Measurements from ENCODE around the gene GARIN5B. TPM values are rescaled to one million over a fixed set of nuclear protein-coding genes. Genes with fewer than 3 reads are reported as not detected.
"Not testable (repeated sequence)": the region's sequence is repeated elsewhere in the genome, so short reads cannot be mapped to it uniquely, and the experiment has no call there.

GARIN5B gene
- total RNA-seq, 1 donor from 2014 or later: not detected

- peaks cover 1% of the 10 kb centered on the region for H3K36me3 ChIP-seq (ENCODE audit: control insufficient read depth, insufficient read depth, low read length)
- TF ChIP-seq, protein P1, sequence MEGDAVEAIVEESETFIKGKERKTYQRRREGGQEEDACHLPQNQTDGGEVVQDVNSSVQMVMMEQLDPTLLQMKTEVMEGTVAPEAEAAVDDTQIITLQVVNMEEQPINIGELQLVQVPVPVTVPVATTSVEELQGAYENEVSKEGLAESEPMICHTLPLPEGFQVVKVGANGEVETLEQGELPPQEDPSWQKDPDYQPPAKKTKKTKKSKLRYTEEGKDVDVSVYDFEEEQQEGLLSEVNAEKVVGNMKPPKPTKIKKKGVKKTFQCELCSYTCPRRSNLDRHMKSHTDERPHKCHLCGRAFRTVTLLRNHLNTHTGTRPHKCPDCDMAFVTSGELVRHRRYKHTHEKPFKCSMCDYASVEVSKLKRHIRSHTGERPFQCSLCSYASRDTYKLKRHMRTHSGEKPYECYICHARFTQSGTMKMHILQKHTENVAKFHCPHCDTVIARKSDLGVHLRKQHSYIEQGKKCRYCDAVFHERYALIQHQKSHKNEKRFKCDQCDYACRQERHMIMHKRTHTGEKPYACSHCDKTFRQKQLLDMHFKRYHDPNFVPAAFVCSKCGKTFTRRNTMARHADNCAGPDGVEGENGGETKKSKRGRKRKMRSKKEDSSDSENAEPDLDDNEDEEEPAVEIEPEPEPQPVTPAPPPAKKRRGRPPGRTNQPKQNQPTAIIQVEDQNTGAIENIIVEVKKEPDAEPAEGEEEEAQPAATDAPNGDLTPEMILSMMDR (IDR thresholded peaks at IDR 0.05; ENCODE audit: insufficient read depth, low read length, poor library complexity, severe bottlenecking): no peak
- DNase-seq (ENCODE audit: low read depth): no peak
- no peaks in the 10 kb centered on the region for H3K27me3 ChIP-seq (ENCODE audit: control insufficient read depth, insufficient read depth, low read length)
- H3K4me3 ChIP-seq (ENCODE audit: low read depth, low read length): peak overlapping the region; percentile 92
Measured at GRCh38 chr19:55406826-55407549, 43.9 kb upstream of the GARIN5B start.

- no peaks in the 10 kb centered on the region for H3K27me3 ChIP-seq (ENCODE audit: control insufficient read depth, insufficient read depth, low read length)
- H3K4me3 ChIP-seq (ENCODE audit: low read depth, low read length): peak overlapping the region; percentile 92
- DNase-seq (ENCODE audit: low read depth): no peak
- H3K36me3 ChIP-seq (ENCODE audit: control insufficient read depth, insufficient read depth, low read length): peaks cover 3% of the 10 kb centered on the region
- TF ChIP-seq, protein P1 (IDR thresholded peaks at IDR 0.05; ENCODE audit: insufficient read depth, low read length, poor library complexity, severe bottlenecking): no peak
Measured at GRCh38 chr19:55406091-55406825, 43.2 kb upstream of the GARIN5B start.

DNA sequence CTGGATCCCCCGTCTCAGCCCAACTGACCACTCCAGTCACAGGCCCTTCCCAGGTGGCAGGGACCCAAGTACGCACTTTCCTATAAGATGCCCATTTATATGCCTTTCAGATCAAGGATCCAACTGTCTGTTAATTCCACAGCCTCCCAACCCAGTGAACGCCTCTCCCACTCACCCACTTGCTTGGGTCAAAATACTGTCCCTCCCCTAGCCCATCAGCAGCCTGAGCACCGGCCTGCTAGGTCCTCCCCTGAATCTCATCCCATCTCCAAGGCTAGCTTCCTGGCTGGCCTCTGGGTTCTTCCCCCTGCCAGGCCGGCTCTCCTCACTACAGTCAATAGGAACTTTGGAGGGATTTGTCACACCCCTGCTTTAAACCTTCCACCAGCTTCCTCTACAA is 42.6 kb upstream of the GARIN5B start:
- no peaks in the 10 kb centered on the region for H3K27me3 ChIP-seq (ENCODE audit: control insufficient read depth, insufficient read depth, low read length)
- no peak for DNase-seq (ENCODE audit: low read depth)
- H3K4me3 ChIP-seq (ENCODE audit: low read depth, low read length): peak overlapping the region; percentile 92
- TF ChIP-seq, protein P1 (IDR thresholded peaks at IDR 0.05; ENCODE audit: insufficient read depth, low read length, poor library complexity, severe bottlenecking): no peak
- peaks cover 3% of the 10 kb centered on the region for H3K36me3 ChIP-seq (ENCODE audit: control insufficient read depth, insufficient read depth, low read length)

DNA sequence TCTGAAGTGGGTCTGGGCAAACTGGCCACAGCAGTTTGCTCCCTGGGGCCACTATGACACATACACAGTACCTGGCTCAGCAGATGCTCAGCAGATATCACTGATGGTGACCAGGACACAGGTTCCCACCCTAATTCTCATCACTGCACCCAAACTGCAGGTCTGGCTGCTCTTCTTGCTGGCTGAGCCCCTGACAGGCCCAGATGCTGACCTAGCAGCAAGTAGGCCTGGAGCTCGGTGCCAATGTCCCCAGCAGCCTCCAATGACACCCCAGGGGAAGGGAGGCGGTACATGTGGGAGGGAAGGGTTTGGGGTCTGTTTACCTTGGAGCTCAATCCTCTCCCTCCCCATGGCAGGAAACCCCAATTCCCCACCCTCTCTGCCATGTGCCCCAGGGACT is 39.4 kb upstream of the GARIN5B start:
- Histone ChIP-seq H3K4me3 (ENCODE audit: low read depth, low read length) (no peak overlapping the region), H3K36me3 (ENCODE audit: control insufficient read depth, insufficient read depth, low read length) (peaks cover 3% of the 10 kb centered on the region), H3K27me3 (ENCODE audit: control insufficient read depth, insufficient read depth, low read length) (no peaks in the 10 kb centered on the region)
- no peak for DNase-seq (ENCODE audit: low read depth)
- TF ChIP-seq, protein P1 (IDR thresholded peaks at IDR 0.05; ENCODE audit: insufficient read depth, low read length, poor library complexity, severe bottlenecking): no peak

DNA sequence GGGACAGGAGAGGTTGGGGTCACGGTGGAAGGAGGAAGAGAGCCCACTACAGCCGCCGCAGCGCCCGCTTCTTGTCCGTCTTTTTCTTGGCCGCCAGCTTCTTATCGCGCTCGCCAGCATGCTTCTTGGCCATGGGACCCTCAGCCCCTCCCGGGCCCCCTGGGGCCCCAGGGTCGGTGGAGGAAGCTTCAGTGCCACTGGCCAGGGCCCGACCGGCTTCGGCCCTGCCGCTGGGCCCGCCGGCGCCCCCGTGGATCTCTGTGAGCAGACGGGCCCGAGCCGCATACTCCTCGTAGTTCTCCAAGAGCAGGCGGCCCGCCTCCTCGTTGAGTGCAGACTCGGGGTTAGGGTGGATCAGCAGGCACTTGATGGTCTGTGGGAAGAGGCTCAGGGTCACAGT is 38.3 kb upstream of the GARIN5B start:
- H3K36me3 ChIP-seq (ENCODE audit: control insufficient read depth, insufficient read depth, low read length); DNase-seq (ENCODE audit: low read depth); H3K4me3 ChIP-seq (ENCODE audit: low read depth, low read length); H3K27me3 ChIP-seq (ENCODE audit: control insufficient read depth, insufficient read depth, low read length): not testable (repeated sequence)

GRCh38 chr19:55400281-55401087 is 37.4 kb upstream of the GARIN5B start:
- Histone ChIP-seq H3K27me3 (ENCODE audit: control insufficient read depth, insufficient read depth, low read length) (no peaks in the 10 kb centered on the region), H3K36me3 (ENCODE audit: control insufficient read depth, insufficient read depth, low read length) (peaks cover 3% of the 10 kb centered on the region), H3K4me3 (ENCODE audit: low read depth, low read length) (no peak overlapping the region)
- DNase-seq (ENCODE audit: low read depth): no peak
- TF ChIP-seq, protein P1 (IDR thresholded peaks at IDR 0.05; ENCODE audit: insufficient read depth, low read length, poor library complexity, severe bottlenecking): no peak
